Fibroblast of mammary gland (primary cell): Measurements from ENCODE around the gene ANKRD11.

Experiments used
- DNase-seq: peaks from one replicate; pipeline ENCODE4 v3.0.0-alpha.2; 2010; ENCODE audit warnings: low read depth
- H3K4me3 ChIP-seq: 2 replicates; pipeline ENCODE4 v1.5.1; 2011; ENCODE audit warnings: low read depth, mild to moderate bottlenecking, low read length, moderate library complexity; ENCODE audit not compliant: control insufficient read depth
- TF ChIP-seq, protein P1 (sequence below): conservative IDR thresholded peaks from 2 replicates; pipeline ENCODE4 v1.5.1; 2011; ENCODE audit warnings: low read depth, low read length, inconsistent platforms; ENCODE audit not compliant: control insufficient read depth, insufficient read depth

ANKRD11 gene

GRCh38 chr16:89324056-89325010, 166.0 kb downstream of the ANKRD11 start:
- TF ChIP-seq, protein P1, sequence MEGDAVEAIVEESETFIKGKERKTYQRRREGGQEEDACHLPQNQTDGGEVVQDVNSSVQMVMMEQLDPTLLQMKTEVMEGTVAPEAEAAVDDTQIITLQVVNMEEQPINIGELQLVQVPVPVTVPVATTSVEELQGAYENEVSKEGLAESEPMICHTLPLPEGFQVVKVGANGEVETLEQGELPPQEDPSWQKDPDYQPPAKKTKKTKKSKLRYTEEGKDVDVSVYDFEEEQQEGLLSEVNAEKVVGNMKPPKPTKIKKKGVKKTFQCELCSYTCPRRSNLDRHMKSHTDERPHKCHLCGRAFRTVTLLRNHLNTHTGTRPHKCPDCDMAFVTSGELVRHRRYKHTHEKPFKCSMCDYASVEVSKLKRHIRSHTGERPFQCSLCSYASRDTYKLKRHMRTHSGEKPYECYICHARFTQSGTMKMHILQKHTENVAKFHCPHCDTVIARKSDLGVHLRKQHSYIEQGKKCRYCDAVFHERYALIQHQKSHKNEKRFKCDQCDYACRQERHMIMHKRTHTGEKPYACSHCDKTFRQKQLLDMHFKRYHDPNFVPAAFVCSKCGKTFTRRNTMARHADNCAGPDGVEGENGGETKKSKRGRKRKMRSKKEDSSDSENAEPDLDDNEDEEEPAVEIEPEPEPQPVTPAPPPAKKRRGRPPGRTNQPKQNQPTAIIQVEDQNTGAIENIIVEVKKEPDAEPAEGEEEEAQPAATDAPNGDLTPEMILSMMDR = no peak
- H3K4me3 ChIP-seq = no peak overlapping the region
- peak; percentile 99 for DNase-seq

DNA sequence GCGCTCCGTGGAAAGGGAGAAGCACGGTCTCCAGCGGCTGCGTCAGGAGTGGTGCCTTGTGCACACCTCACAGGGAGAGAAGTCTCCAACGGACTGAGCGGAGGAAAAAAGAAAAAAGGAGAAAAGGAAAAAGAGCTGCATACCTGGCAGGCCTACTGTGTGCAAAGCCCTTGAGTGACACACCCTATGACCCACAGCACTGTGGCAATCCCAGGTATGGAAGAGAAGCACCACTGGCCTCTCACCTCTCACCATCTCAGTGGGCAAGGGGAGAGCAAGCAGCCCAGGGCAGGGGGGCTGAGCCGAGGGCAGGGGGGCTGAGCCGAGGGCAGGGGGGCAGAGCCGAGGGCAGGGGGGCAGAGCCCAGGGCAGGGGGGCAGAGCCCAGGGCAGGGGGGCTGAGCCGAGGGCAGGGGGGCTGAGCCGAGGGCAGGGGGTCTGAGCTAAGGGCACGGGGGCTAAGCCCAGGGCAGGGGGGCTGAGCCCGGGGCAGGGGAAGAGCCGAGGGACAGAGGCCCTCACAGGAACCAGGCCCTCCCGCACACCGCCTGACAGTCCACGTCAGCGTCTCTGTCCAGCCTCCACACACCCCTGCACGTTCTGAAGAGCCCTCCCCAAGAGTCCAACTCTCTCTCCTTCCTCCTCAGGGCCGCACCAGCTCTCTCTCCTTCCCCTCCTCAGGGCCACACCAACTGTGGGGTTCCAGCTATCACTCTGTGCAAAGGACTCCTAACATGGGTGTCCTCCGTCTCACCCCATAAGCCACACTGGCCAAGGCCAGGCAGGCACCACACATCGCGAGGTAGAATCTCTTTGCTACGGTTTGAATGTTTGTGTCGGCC, 167.0 kb downstream of the ANKRD11 start:
- H3K4me3 ChIP-seq = no peak overlapping the region
- peak; percentile 57 for DNase-seq
- TF ChIP-seq, protein P1 = no peak

GRCh38 chr16:89322321-89323119, 167.8 kb downstream of the ANKRD11 start:
- DNase-seq = peak; percentile 87
- TF ChIP-seq, protein P1 = no peak
- H3K4me3 ChIP-seq = no peak overlapping the region

DNA sequence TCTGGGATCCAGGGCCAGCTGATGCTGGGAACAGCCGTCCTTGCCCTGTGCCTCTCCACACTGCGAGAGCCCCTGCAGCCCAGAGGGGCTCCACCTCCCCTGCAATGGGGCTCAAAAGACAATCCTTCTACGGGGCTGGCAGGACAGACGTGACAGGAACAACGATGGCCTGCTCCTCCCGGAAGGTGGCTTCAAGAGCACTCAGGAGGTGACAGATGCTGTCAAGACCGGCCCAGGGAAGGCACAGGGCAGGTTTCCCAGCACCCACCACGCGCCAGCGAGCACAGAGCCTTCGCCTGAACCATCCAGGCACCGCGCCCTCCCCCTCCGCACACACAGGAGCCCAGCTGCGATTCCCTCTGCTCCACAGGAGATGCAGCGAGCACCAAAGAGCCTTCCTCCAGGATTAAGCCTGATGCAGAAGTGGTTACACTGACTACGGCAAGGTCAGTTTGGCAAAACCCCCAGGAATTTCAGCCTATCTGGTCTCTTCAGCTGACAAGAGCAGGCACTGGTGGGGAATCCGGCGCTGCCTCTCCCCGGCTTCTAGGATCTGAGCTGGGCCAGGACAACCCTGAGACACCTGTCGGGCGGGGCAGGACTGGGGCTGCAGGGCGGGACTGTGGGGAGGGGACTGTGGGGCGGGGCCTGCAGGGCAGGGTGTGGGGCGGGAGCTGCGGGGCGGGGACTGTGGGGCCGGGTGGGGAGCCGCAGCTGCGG, 169.4 kb downstream of the ANKRD11 start:
- DNase-seq = peak; percentile 49
- no peak overlapping the region for H3K4me3 ChIP-seq
- TF ChIP-seq, protein P1 = no peak

DNA sequence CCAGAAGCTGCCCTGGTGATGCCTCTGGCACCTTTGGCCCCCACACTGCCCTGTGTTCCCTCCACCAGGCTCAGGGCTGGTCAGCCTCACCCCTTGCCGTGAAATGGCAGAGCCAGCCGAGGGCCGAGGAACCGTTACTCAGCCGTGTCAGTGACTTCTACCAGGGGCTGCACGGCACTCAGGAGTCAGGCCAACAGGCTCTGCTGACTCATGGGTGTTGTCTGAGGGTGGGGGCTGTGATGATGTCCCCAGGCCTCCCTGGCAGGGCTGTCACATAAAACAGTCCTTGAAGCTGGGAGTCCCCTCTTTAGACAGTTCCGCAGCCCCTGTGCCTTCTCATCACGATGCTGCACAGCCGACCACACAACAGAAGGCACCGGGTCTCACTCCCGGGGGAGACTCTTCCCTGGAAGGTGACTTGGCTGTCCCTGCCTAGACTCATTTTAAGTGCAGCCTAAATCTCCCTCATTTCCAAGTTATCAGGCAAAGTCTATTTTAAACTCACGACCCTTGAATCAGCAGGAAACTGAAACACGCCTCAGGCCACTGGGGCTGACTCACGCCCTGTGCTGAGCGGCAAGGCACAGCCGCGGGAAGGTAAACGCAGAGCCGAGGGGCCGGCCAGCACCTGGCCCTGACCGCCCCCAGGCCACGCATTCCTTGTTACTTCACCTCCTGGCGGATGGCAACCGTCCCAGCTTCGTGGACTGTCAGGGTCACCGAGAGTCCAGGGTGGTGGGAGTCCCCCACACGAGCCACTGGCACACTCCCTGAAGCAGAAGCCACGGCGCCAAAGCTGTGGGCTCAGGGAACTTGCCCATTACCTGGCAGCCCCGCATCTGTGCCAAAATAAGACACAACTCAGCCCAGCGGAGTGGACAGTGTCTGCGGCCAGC, 170.2 kb downstream of the ANKRD11 start:
- TF ChIP-seq, protein P1 = no peak
- peak; percentile 84 for DNase-seq
- peak overlapping the region; percentile 17 for H3K4me3 ChIP-seq
